HG03108 (cell line): Measurements from ENCODE around the gene EDIL3.

Experiments
- ATAC-seq: cut with Tn5 transposase; IDR thresholded peaks from one replicate; pipeline ENCODE4 v1.9.1; 2021; ENCODE audit warnings: moderate library complexity; ENCODE audit not compliant: unreplicated experiment

Gene EDIL3

DNA sequence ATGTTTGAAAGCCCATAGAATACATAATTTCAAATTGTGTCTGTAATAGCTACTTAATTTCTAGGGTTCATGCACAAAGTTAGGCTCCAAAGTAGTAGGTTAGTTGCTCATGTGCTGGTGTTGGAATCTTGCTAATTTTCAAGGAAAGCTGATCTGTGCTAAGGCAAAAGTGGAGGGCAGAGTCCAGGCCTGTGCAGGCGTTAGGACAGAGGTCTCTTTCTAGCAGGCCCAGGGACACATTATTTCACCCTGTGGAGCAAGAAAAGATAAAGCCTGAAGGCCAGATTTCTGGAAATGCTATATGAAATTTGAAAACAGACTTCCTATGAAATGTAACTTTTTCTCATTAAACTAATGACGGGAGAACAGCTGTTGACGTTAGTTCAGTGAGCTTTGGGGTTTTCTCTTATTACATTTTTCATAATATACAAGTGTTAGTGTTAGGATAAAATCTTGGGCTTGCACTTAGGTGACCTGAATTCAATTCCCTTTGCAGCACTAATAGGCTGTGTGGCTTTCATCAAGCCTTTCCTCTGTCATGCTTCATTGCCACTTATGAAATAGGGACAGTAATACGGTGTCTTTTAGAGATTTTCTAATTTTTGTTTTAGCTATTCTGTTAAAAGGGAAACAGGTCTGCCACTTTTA lies 467.3 kb downstream of the EDIL3 start:
- ATAC-seq, result no peak

DNA sequence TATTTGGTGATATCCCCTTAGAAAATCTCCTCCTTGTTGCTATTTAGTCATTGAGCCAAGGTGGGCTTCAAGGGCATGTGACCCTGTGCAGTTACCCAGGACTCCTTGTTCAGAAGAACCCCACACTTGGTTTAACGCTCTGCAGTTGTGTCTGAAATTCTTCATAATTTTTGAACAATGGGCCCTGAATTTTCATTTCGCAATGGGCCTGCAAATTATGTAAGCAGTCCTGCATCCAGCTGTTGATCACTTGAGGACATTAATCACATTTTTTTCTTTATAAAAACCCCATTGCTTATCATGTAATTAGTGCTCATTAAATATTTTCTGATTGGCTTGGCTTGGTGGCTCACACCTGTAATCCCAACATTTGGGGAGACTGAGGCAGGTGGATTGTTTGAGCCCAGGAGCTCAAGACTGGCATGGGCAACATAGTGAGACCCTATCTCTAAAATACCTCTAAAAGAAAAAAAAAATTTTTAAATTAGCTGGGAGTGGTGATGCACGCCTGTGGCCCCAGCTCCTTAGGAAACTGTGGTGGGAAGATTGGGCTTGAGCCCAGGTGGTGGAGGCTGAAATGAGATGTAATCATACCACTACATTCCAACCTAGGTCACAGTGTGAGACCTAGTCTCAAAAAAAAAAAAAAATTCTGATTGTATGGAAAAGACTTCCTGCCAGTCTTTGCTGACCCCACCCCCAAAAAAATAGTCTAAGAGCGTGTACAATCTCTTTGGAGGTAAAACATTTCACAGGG lies 469.8 kb downstream of the EDIL3 start:
- ATAC-seq, result no peak

DNA sequence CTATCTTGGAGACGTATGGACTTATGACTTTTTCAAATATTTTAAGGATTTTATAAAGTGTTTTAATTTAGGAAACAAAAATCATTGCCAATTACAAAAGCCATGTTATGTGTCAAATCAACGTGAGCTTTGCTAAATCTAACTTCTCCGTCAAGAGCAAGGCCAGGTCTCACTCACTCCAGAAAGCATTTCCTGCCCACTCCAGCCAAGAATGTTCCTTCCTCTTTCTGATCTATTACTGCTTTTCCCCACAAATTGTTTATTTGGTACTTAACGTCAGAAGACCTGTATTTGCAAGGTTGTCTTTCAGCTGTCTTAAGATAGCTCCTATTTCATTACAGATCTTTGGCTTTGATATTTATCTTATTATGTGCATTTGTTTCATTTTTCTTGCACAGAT lies 470.5 kb downstream of the EDIL3 start:
- no peak for ATAC-seq

DNA sequence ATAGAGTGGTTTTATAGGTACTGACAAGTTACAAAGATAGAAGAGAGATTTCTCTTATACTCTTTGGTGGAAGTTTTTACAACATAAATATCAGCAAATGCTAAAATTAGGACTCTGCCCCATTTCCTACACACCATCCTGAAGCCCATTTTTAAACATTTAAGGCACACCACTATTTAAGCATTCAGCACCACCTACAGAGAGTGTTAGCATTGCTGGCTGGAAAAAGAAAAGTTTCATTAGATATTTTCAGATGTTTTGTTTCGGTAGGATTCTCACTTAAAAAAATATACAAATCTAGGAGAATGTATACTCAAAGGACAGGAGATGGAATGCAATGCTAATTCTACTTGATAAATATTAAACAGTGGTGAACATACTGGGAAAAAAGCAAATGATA lies 471.1 kb downstream of the EDIL3 start:
- ATAC-seq, result no peak

DNA sequence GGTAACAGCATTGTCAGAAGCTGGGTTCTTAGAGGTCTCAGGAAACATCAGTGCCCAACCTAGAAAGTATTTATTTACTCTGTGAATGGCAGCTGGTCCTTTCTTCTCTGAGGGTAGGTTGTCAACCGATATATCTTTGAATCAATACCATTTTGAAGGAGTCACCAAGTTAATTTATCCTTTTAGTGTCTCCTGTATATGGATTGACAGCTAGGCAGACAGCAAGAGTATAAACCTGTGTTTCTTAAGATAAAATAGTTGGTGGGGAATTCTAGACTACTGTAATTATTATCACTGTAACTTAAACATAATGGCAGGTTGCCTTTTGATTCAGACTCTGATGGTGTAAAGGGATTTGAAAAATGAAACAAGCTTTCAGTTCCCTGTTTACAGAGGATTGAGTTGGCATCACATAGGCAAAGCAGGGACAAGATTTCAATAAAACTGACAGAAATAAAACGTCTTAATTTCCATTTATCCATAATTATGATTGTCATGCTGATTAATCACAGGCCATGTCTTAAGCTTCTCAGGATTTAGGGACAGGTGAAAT lies 473.2 kb downstream of the EDIL3 start:
- no peak for ATAC-seq

DNA sequence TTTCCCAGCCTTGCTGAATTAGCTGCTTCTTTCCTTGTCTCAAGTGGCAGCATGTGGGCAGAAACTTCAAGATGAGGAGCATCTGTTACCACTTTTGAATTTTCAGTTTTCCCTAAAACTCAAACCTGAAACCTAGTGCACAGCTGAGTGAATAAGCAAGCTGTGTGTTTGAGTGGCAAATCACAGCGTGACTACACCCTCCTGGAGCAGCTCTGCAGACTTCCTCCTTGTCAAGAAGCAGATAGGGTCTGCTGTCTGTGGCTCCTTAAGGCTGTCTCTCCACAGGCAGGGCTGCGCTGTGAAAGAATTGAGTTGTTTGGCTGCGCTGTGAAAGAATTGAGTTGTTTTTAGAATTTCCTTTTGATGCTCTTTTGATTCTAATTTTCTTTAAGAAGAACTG lies 484.4 kb downstream of the EDIL3 start:
- ATAC-seq, result no peak

DNA sequence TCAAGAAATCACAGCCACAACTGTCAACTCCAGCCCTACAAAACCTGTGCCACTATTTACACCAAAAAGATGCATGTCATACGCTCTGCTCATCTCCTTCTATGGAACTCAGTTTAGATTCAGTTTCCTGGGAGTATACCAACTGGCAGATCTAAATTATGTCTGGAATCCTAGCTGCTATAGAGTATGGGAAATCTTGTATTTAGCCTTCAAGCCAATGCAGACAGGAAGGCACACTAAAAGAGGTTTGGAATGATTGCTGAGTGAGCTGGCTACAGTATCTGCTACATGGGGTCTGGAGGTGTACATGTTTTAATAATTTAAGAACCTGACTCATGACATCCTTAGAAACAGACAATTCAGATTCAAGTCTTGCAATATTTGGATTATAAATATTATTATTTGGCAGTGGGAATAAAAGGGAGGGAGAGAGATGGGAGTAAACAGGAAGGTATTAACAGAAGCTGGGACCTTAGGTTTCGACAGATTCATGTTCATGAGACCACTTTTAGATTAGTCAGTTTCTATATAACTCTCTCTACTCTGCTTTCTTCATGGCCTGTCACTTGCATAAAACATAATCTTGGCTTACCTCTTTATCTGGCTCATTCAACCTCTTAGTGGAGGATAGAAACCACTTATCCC lies 485.2 kb downstream of the EDIL3 start:
- ATAC-seq, result no peak

DNA sequence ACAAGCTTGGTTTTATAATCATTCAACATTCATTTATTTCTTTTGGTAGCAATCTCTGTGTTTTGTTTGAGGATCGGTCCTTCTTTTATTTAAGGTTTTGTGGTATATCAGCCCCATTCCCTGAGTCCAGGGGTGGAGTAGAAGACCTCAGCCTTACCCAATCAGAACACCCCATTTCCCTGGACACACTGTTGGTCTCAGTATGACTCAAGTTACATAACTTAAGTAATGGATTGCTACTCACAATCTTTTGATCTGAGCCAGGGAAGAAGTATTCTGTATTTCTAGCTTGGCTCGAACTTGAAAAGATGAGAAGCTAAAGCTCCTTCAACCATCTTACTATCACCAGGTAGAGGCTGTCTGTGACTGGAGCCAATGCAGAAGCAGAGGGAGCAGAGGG lies 488.8 kb downstream of the EDIL3 start:
- no peak for ATAC-seq

DNA sequence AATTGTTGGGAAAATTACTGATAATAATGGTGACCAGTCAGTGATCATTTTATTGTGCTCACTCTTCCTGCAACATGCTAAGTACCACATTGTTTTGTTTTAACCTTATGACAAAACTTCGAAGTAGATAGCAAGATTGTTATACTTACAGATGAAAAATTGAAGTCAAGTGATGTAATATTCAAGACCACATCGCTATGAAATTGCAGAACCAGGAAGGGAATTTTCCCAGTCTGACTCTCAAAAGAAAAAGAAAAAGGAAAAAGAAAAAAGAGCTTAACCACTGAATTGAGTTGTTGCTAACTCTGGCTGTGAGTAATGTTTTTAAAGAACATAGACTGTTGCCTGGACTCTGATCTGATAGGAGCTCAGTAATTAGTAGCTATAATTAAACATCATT lies 493.4 kb downstream of the EDIL3 start:
- no peak for ATAC-seq
